Measurements from ENCODE around the gene PLA2G7.

PLA2G7 gene

DNA sequence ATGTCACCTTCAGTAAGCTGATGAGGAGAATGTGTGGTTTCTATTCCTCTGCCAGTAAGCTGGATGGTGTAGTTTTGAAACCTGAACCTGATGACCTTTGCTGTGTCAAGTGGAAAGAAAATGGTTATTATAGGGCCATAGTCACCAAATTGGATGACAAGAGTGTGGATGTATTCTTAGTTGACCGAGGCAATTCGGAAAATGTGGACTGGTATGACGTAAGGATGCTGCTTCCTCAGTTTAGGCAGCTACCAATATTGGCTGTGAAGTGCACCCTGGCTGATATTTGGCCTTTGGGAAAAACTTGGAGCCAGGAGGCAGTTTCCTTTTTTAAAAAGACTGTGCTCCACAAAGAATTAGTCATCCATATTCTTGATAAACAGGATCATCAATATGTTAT, 45.5 kb downstream of the PLA2G7 start:
- no peak for DNase-seq (ENCODE audit: low read depth in 1 of 2, low spot score in 1 of 2)

DNA sequence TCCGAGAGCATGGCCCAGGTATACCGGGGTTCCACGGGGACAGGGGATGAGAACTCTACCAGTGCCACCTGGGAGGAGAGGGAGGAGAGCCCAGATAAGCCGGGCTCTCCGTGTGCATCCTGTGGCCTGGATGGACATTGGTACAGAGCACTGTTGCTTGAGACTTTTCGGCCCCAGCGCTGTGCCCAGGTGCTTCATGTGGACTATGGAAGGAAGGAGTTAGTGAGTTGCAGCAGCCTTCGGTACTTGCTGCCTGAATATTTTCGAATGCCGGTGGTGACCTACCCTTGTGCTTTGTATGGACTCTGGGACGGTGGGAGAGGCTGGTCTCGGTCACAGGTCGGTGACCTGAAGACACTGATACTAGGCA, 46.2 kb downstream of the PLA2G7 start:
- no peak for DNase-seq (ENCODE audit: low read depth in 1 of 2, low spot score in 1 of 2)

DNA sequence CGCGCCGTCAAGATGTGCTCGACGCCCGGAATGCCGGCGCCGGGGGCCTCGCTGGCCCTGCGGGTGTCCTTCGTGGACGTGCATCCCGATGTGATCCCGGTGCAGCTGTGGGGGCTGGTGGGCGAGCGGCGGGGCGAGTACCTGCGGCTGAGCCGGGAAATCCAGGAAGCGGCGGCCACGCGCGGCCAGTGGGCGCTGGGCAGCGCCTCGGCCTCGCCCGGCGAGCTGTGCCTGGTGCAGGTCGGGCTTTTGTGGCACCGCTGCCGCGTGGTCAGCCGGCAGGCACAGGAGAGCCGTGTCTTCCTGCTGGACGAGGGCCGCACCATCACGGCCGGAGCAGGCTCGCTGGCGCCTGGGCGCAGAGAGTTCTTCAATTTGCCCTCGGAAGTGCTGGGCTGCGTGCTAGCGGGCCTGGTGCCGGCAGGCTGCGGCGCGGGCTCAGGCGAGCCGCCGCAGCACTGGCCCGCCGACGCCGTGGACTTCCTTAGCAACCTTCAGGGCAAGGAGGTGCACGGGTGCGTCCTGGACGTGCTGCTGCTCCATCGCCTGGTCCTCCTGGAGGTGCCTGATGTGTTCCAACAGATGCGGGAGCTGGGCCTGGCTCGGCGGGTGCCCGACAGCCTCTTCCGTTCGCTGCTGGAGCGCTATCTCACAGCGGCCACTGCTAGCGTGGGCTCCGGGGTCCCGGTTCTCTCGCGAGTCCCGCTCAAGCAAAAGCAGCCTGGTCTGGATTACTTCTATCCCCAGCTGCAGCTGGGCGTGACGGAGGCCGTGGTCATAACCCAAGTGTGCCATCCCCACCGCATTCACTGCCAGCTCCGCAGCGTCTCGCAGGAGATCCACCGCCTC, 46.8 kb downstream of the PLA2G7 start:
- no peak for DNase-seq (ENCODE audit: low read depth in 1 of 2, low spot score in 1 of 2)

DNA sequence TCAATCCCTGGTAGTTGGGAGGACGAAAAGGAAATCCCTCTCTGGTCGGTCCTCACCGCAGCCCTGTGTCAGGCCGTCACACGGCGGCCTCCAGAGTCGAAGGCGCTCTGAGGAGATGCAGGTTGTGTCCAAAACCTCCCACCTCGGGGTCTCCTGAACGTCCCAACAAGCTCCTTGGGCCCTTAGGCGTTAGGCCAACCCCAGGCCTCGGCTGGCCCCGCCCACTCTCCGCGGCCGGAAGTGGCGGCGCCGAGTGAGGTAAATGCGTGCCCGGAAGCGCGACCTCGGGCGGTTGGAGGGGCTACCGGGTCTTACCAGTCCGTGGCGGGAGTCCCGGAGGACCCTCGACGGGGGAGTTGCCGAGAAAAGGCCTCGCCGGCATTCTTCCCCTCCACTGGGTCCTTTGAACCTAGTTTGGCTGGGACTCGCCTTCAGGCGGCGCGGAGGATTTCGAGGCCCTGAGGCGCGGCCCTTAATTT, 47.5 kb downstream of the PLA2G7 start, which contains the start of gene TDRD6:
Gene TDRD6 (plus strand): TSS at position 267 of the 479 bp plus-strand sequence. CDS start 244 bp downstream, outside the sequence.
- DNase-seq (ENCODE audit: low read depth in 1 of 2, low spot score in 1 of 2), result no peak

DNA sequence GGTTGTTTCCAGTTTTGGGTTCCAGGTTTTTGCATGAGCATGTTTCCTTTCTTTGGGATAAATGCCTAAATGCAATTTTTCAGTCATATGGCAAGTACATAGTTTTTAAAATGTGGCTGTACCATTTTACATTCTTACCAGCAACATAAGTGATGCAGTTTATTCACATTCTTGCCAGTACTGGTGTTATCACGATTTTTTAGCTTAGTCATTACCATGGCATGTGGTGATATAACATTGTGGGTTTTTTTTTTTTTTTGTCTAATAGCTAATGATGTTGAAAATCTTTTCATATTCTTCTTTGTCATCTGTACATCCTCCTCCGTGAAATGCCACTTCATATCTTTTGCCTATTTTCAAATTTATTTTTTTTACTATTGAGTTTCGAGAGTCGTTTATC, 50.4 kb downstream of the PLA2G7 start:
- no peak for DNase-seq (ENCODE audit: low read depth in 1 of 2, low spot score in 1 of 2)

DNA sequence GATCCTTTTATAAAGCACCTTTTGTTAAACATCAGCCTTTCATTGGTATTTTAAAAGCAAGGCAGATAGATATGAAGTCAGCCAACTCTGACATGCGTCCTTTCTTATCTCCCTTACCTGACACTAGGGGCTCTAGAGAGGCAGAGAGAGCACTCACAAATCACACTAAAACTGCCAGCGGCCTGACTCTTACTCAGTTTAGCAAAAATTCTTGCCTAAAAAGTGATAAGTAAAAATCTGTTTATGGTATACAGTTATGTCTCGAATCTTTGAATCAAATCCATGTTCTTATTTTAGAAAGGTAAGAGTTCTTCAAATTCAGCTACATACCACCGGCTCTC, 57.9 kb downstream of the PLA2G7 start:
- no peak for DNase-seq (ENCODE audit: low read depth in 1 of 2, low spot score in 1 of 2)

DNA sequence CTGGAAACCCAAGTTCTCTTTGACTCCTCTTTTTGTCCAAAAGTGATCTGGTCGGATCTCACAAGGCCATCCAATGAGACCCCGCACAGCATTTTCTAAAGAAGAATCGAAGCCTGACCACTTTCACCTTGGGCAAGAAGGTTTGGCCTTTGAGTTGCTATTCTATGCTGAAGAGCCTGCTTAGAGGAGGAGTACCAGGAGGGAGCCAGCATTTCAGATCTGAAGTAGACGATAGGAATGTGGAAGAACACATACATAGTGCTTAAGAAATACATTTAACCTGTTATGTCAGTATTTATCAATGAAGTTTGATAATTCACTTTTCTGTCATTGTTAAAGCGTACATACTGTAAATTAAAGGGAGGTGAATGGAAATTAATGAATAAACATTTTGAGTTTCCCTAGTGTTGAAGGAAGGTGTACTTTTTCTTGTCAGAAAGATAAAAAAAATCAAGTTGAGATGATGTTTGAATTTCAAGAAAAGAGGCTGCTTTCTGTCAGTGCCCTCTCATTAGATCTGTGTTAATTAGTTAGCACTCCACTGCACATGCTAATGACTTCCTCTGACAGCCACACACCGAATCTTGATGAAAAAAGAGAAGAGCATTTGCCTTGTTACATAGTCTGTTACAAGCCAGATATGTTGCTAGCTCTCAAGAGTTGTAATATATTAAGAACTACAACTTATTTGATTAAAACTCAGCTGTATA, 58.4 kb downstream of the PLA2G7 start:
- DNase-seq (ENCODE audit: low read depth in 1 of 2, low spot score in 1 of 2), result no peak

DNA sequence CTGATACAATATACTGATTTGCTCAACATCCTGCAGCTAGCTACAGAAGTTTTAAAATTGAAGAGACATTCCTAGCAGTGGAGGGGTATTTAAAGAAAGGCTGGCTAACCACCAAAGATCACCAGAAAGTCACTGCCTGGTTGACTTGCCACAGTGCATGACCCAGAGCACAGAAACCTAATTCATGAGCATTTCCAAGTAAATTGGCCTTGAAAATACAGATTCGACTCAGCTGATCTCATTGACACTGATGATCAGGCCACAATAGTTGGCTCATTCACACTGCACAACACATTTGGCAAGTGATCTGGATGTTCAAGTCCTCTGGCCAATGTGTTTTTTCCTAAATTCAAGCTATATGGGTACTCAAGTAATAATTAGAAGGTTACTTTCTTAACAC, 60.8 kb downstream of the PLA2G7 start:
- DNase-seq (ENCODE audit: low read depth in 1 of 2, low spot score in 1 of 2), result no peak

DNA sequence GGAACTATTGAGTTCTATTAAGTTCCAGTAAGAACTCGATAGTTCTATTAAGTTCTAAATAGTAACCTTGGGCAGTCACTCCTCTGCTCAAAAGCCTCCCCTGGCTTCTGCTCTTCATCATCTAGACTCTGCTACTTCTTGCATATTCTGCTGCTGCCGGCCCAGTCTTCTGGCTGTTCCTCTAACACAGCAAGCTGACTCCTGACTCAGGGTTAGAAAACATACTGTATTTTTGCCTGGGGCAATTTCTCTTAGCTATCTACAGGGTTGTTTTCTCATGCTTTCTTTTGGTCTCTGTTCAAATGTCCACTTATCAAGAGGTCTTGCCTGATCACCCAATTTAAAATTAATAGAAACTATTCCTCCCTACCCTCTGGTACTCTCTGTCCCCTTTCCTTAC, 67.8 kb downstream of the PLA2G7 start:
- no peak for DNase-seq (ENCODE audit: low read depth in 1 of 2, low spot score in 1 of 2)

DNA sequence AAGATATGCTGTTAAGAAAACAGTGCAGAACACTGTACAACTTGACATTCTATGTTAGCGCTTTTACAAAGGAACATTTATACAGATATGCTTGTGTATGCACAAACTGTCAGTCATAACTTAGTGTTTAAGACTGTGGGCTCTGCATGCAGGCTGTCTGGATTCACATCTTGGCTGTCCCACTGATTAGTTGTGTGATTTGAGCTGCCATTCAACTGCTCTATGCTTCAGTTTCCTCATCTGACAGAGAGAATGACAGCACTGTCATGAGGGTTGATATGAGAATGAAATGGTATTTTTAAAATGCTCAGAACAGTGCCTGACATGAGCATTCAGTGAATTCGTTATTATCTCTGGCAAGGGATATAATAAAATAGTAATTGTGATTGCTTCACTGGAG, 73.7 kb downstream of the PLA2G7 start:
- no peak for DNase-seq (ENCODE audit: low read depth in 1 of 2, low spot score in 1 of 2)

DNA sequence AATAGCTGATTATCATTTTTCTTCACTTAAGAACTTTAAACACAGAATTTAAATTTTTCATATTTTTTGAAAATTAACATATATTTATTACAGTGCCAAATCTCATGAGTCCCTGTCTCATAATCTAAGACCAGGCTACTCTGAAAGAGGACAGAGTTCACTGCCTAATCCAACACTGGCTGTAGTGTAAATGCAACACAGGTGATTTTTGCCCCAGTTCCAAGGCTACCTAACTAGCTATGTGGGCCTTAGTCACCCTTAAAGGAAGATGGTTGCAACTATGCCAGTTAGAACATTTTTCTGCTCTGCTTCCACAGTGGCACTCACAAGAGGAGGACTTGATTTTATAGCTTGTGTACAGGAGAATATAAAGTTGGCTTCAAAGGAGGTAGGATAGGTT, 77.5 kb downstream of the PLA2G7 start:
- DNase-seq (ENCODE audit: low read depth in 1 of 2, low spot score in 1 of 2), result no peak

DNA sequence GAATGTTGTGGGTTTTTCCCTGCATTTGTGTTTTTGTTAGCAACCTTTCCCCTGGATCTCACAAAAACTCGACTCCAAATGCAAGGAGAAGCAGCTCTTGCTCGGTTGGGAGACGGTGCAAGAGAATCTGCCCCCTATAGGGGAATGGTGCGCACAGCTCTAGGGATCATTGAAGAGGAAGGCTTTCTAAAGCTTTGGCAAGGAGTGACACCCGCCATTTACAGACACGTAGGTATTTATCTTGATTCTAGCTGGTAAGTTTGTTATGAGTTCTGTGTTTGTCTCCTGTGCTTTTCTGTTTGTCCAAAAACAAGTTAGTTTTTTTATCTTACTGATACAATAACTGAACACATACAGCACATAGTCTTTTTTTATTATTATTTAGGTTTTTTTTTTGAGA, 79.4 kb downstream of the PLA2G7 start:
- DNase-seq (ENCODE audit: low read depth in 1 of 2, low spot score in 1 of 2), result no peak

All from activated CD4-positive, alpha-beta T cell treated with anti-CD3 and anti-CD28 coated beads, Interleukin-2, amount 50 U/mL, for 24 hours (primary cell).